CD8-positive, alpha-beta memory T cell (primary cell): ENCODE data around the gene SOBP. TPM values are rescaled to one million over a fixed set of nuclear protein-coding genes. Genes with fewer than 3 reads are reported as not detected.

Source experiments
- CTCF ChIA-PET: fragments of 350-600 bp; sonication (Branson Sonifier 250); formaldehyde crosslinking; loops from one replicate; lab custom pipeline; 2021; ENCODE audit warnings: antibody characterized with exemption; lab: Charles Lee
- POLR2A ChIA-PET: fragments of 350-600 bp; sonication (Branson Sonifier 250); formaldehyde crosslinking; loops from one replicate; lab custom pipeline; 2021; ENCODE audit warnings: antibody characterized with exemption; lab: Charles Lee
- DNase-seq, 5 donors: peaks; one replicate each; pipeline versions ENCODE4 v3.0.0 to v3.0.0-alpha.2; 2020 to 2022; ENCODE audit warnings: mixed read lengths in 1 of 5
- H3K27ac ChIP-seq: one replicate; pipeline ENCODE4 v1.7.0; 2013; ENCODE audit warnings: low read depth, mild to moderate bottlenecking, low read length, moderate library complexity
- H3K27me3 ChIP-seq: 2 replicates; pipeline ENCODE4 v1.7.0; 2013; ENCODE audit warnings: low read length, mild to moderate bottlenecking; ENCODE audit not compliant: insufficient read depth, poor library complexity, severe bottlenecking
- H3K36me3 ChIP-seq: 2 replicates; pipeline ENCODE4 v1.7.0; 2013; ENCODE audit warnings: mild to moderate bottlenecking, low read length, moderate library complexity; ENCODE audit not compliant: insufficient read depth
- H3K4me1 ChIP-seq: 2 replicates; pipeline ENCODE4 v1.7.0; 2013; ENCODE audit warnings: mild to moderate bottlenecking, low read length, moderate library complexity; ENCODE audit not compliant: insufficient read depth
- H3K4me3 ChIP-seq: 2 replicates; pipeline ENCODE4 v1.7.0; 2013; ENCODE audit warnings: mild to moderate bottlenecking, low read length
- H3K9me3 ChIP-seq: 2 replicates; pipeline ENCODE4 v1.7.0; 2013; ENCODE audit warnings: mild to moderate bottlenecking, low read length
- H3K27ac Mint-ChIP-seq, 8 donors: one replicate each; pipeline ENCODE4 v1.8.0; 2020 to 2021; ENCODE audit warnings: mixed read lengths in 8 of 8, mild to moderate bottlenecking in 6 of 8, inconsistent platforms in 3 of 8, moderate library complexity in 3 of 8
- H3K27me3 Mint-ChIP-seq, 2 donors: one replicate each; pipeline ENCODE4 v1.8.0; 2020 to 2021; ENCODE audit warnings: mixed read lengths in 2 of 2, mild to moderate bottlenecking in 1 of 2, moderate library complexity in 1 of 2
- H3K36me3 Mint-ChIP-seq, 3 donors: one replicate each; pipeline ENCODE4 v1.8.0; 2020 to 2021; ENCODE audit warnings: mixed read lengths in 3 of 3, inconsistent platforms in 1 of 3, mild to moderate bottlenecking in 1 of 3
- H3K4me1 Mint-ChIP-seq, 3 donors: one replicate each; pipeline ENCODE4 v1.8.0; 2020 to 2021; ENCODE audit warnings: mixed read lengths in 3 of 3, inconsistent platforms in 1 of 3, mild to moderate bottlenecking in 1 of 3
- H3K4me3 Mint-ChIP-seq, 7 donors: one replicate each; pipeline ENCODE4 v1.8.0; 2020 to 2021; ENCODE audit warnings: mixed read lengths in 7 of 7, mild to moderate bottlenecking in 6 of 7, moderate library complexity in 4 of 7, inconsistent platforms in 2 of 7
- H3K9me3 Mint-ChIP-seq, 5 donors: one replicate each; pipeline ENCODE4 v1.8.0; 2020 to 2022; ENCODE audit warnings: mixed read lengths in 5 of 5, mild to moderate bottlenecking in 3 of 5, moderate library complexity in 2 of 5, inconsistent platforms in 1 of 5
- polyA plus RNA-seq: library from polyadenylated mRNA; unstranded; fragments of 300-500 nt; fragmentation: Illumina TruSeq; gene quantifications from one replicate; pipeline ENCODE4 v1.2.3, GENCODE V29; 2021
- total RNA-seq, 2 experiments: library from RNA; stranded (reverse); gene quantifications; one replicate each; pipeline ENCODE4 v1.2.3, GENCODE V29; 2021

SOBP gene
- total and polyA plus RNA-seq, 3 experiments from 2014 or later: 0.30 to 1.0 (median 0.79) TPM

GRCh38 chr6:107644513-107644912 is 154.6 kb downstream of the SOBP start:
- Histone ChIP-seq H3K4me3 (no peak overlapping the region), H3K27ac (no peak overlapping the region), H3K9me3 (no peaks in the 10 kb centered on the region), H3K36me3 (no peaks in the 10 kb centered on the region), H3K4me1 (no peaks in the 10 kb centered on the region), H3K27me3 (no peaks in the 10 kb centered on the region)
- no peaks in the 10 kb centered on the region for H3K36me3 Mint-ChIP-seq
- H3K9me3 Mint-ChIP-seq: no peaks in the 10 kb centered on the region
- H3K4me1 Mint-ChIP-seq: no peaks in the 10 kb centered on the region
- no peak overlapping the region for H3K27ac Mint-ChIP-seq
- no peak overlapping the region for H3K4me3 Mint-ChIP-seq
- DNase-seq: no peak
- ChIA-PET POLR2A (no interaction called here), CTCF (no interaction called here)
- H3K27me3 Mint-ChIP-seq: peaks cover 5 to 18% of the 10 kb centered on the region in 2 donors

DNA sequence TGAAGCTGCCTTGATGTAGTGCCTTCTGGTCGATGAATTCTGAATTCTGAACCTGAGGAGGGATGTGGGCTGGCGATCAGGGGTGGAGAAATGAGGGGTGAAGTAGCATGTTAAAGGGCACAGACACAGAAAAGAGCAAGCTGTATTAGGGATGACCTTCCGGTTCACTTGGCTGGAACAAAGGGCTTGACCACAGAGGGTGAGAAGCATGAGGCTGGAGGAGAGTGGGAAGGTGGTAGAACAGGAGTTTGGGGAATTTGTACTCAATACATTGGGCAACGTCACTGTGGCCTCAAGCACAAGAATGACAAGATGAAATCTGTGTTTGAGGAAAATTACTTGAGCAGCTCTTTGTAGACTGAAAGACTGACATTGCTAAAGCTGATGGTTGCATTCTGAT is 155.8 kb downstream of the SOBP start:
- Histone ChIP-seq H3K4me1 (no peaks in the 10 kb centered on the region), H3K9me3 (no peaks in the 10 kb centered on the region), H3K4me3 (no peak overlapping the region), H3K27ac (no peak overlapping the region), H3K27me3 (no peaks in the 10 kb centered on the region), H3K36me3 (no peaks in the 10 kb centered on the region)
- no peaks in the 10 kb centered on the region for H3K9me3 Mint-ChIP-seq
- ChIA-PET CTCF (no interaction called here), POLR2A (no interaction called here)
- no peak for DNase-seq
- no peak overlapping the region for H3K27ac Mint-ChIP-seq
- peaks cover 5 to 6% of the 10 kb centered on the region in 2 donors for H3K27me3 Mint-ChIP-seq
- H3K36me3 Mint-ChIP-seq: no peaks in the 10 kb centered on the region
- no peak overlapping the region for H3K4me3 Mint-ChIP-seq
- H3K4me1 Mint-ChIP-seq: no peaks in the 10 kb centered on the region

GRCh38 chr6:107646176-107646575 is 156.3 kb downstream of the SOBP start:
- H3K4me1 ChIP-seq: no peaks in the 10 kb centered on the region
- CTCF ChIA-PET: no interaction called here
- no peak for DNase-seq
- no peaks in the 10 kb centered on the region for H3K9me3 ChIP-seq
- POLR2A ChIA-PET: no interaction called here
- no peak overlapping the region for H3K4me3 ChIP-seq
- Mint-ChIP-seq H3K4me3 (no peak overlapping the region), H3K9me3 (no peaks in the 10 kb centered on the region), H3K27ac (no peak overlapping the region), H3K27me3 (peaks cover 3 to 6% of the 10 kb centered on the region in 2 donors), H3K4me1 (no peaks in the 10 kb centered on the region), H3K36me3 (peaks cover 0 to under 1% (median 0%) of the 10 kb centered on the region in 3 donors)
- H3K27me3 ChIP-seq: no peaks in the 10 kb centered on the region
- no peak overlapping the region for H3K27ac ChIP-seq
- no peaks in the 10 kb centered on the region for H3K36me3 ChIP-seq

DNA sequence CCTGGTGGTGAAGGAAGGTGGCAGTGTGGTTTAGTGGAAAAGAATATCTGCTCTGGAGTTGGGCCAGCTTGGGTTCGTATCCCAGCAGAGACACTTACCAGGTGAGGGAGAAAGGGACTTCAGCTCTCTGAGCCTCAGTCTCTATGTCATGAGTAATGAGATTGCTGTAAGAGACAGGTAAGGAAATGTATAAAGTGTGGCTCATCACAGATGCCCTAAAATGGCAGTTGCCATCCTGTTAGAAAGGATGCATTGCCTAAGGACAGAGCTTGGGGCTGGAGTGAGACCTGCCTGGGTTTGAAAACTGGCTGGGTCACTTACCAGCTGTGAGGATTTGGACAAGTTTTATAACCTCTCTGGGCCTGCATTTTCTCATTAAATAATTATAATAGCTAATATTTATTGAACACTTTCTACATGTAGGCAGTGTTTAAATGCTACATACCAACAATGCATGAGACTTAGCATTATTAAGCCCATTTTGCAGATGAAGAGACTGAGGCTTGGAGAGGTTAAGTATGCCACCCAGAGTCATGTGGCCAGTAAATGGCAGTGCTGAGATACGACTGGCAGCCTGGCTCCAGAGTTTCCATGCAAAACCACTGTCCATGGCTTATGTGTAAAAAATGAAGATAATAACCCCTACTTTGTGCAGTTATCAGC is 157.0 kb downstream of the SOBP start:
- ChIA-PET CTCF (no interaction called here), POLR2A (no interaction called here)
- H3K27ac ChIP-seq: no peak overlapping the region
- no peaks in the 10 kb centered on the region for H3K27me3 ChIP-seq
- H3K9me3 Mint-ChIP-seq: no peaks in the 10 kb centered on the region
- no peaks in the 10 kb centered on the region for H3K36me3 ChIP-seq
- no peaks in the 10 kb centered on the region for H3K9me3 ChIP-seq
- H3K27ac Mint-ChIP-seq: no peak overlapping the region
- H3K36me3 Mint-ChIP-seq: peaks cover 0 to 8% (median 0%) of the 10 kb centered on the region in 3 donors
- no peaks in the 10 kb centered on the region for H3K4me1 Mint-ChIP-seq
- no peaks in the 10 kb centered on the region for H3K4me1 ChIP-seq
- no peak for DNase-seq
- no peak overlapping the region for H3K4me3 Mint-ChIP-seq
- no peak overlapping the region for H3K4me3 ChIP-seq
- H3K27me3 Mint-ChIP-seq: peaks cover 2 to 6% of the 10 kb centered on the region in 2 donors

GRCh38 chr6:107647439-107647948 is 157.6 kb downstream of the SOBP start:
- Mint-ChIP-seq H3K27ac (no peak overlapping the region), H3K4me3 (no peak overlapping the region), H3K4me1 (no peaks in the 10 kb centered on the region), H3K9me3 (no peaks in the 10 kb centered on the region), H3K36me3 (peaks cover 0 to 11% (median 0%) of the 10 kb centered on the region in 3 donors), H3K27me3 (peaks cover under 1 to 2% of the 10 kb centered on the region in 2 donors)
- Histone ChIP-seq H3K9me3 (no peaks in the 10 kb centered on the region), H3K4me3 (no peak overlapping the region), H3K36me3 (no peaks in the 10 kb centered on the region), H3K4me1 (no peaks in the 10 kb centered on the region), H3K27ac (no peak overlapping the region), H3K27me3 (no peaks in the 10 kb centered on the region)
- DNase-seq: no peak
- POLR2A ChIA-PET: no interaction called here
- CTCF ChIA-PET: no interaction called here

DNA sequence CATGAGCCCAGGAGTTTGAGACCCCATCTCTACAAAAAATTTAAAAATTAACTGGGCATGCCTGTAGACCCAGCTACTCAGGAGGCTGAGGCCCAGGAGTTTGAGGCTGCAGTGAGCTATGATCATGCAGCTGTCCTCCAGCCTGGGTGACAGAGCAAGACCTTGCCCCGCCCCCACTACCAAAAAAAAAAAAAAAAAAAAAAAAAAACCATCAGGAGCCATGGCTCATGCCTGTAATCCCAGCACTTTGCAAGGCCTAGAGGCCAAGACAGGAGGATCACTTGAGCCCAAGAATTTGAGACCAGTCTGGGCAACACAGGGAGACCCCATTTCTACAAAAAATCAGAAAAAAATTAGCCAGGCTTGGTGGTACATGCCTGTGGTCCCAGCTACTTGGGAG is 159.1 kb downstream of the SOBP start:
- H3K4me1 Mint-ChIP-seq: no peaks in the 10 kb centered on the region
- no peaks in the 10 kb centered on the region for H3K9me3 ChIP-seq
- H3K27me3 Mint-ChIP-seq: peaks cover 0 to 2% of the 10 kb centered on the region in 2 donors
- POLR2A ChIA-PET: no interaction called here
- no peaks in the 10 kb centered on the region for H3K27me3 ChIP-seq
- no peak overlapping the region for H3K4me3 Mint-ChIP-seq
- CTCF ChIA-PET: interaction anchor here (0.6 kb wide), 1 partner anchor 50 kb away, joined by 3 read pairs; no protein-coding TSS in a partner anchor
- no peaks in the 10 kb centered on the region for H3K36me3 ChIP-seq
- H3K27ac ChIP-seq: no peak overlapping the region
- peaks cover 0 to 11% (median 0%) of the 10 kb centered on the region in 3 donors for H3K36me3 Mint-ChIP-seq
- no peaks in the 10 kb centered on the region for H3K9me3 Mint-ChIP-seq
- no peak overlapping the region for H3K27ac Mint-ChIP-seq
- H3K4me3 ChIP-seq: no peak overlapping the region
- H3K4me1 ChIP-seq: no peaks in the 10 kb centered on the region
- no peak for DNase-seq

DNA sequence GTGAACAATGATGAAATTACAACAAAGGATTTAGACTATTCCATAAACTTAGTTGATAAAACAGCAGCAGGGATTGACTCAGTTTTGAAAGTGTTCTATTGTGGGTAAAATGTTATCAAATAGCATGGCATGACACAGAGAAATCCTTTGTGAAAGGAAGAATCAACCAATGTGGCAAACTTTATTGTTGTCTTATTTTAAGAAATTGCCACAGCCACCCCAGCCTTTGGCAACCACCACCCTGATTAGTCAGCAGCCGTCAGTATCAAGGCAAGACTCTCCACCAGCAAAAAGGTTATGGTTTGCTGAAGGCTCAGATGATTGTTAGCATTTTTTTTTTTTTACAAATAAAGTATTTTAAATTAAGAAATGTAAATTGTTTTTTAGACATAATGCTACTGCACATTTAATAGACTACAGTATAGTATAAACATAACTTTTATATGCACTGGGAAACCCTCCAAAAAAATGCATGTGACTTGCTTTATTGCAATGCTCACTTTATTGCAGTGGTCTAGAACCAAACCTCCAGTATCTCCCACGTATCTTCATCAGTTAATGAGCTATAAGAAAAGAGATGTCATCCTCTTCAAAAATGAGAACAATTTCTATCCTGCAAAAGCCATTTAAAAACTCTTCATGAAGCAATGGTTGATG is 162.7 kb downstream of the SOBP start:
- Histone ChIP-seq H3K27ac (no peak overlapping the region), H3K9me3 (no peaks in the 10 kb centered on the region), H3K4me1 (peaks cover 14% of the 10 kb centered on the region), H3K4me3 (no peak overlapping the region), H3K36me3 (no peaks in the 10 kb centered on the region), H3K27me3 (no peaks in the 10 kb centered on the region)
- CTCF ChIA-PET: interaction anchor here (1.4 kb wide), 1 partner anchor 196 kb away, joined by 3 read pairs; no protein-coding TSS in a partner anchor
- Mint-ChIP-seq H3K36me3 (peaks cover 0 to 11% (median 0%) of the 10 kb centered on the region in 3 donors), H3K4me3 (no peak overlapping the region), H3K9me3 (no peaks in the 10 kb centered on the region), H3K27me3 (peaks cover 0 to 5% of the 10 kb centered on the region in 2 donors), H3K27ac (no peak overlapping the region), H3K4me1 (peaks cover 18 to 20% (median 18%) of the 10 kb centered on the region in 3 donors)
- DNase-seq: no peak
- POLR2A ChIA-PET: no interaction called here

- POLR2A ChIA-PET: no interaction called here
Observed at GRCh38 chr6:107653183-107653580, 163.3 kb downstream of the SOBP start.

More at GRCh38 chr6:107653183-107653580, 163.3 kb downstream of the SOBP start:
- Mint-ChIP-seq H3K27me3 (peaks cover 0 to 5% of the 10 kb centered on the region in 2 donors), H3K9me3 (no peaks in the 10 kb centered on the region), H3K4me3 (no peak overlapping the region), H3K4me1 (peaks cover 23 to 26% (median 23%) of the 10 kb centered on the region in 3 donors), H3K36me3 (peaks cover 0 to 11% (median 0%) of the 10 kb centered on the region in 3 donors), H3K27ac (no peak overlapping the region)
- H3K36me3 ChIP-seq: no peaks in the 10 kb centered on the region
- H3K27me3 ChIP-seq: no peaks in the 10 kb centered on the region
- H3K9me3 ChIP-seq: no peaks in the 10 kb centered on the region
- no peak overlapping the region for H3K27ac ChIP-seq
- CTCF ChIA-PET: interaction anchor here (1.4 kb wide), 1 partner anchor 195 kb away, joined by 3 read pairs; no protein-coding TSS in a partner anchor
- peaks cover 20% of the 10 kb centered on the region for H3K4me1 ChIP-seq
- H3K4me3 ChIP-seq: no peak overlapping the region
- no peak for DNase-seq
